Endodermal cell (in vitro differentiated cells): ENCODE data around the gene NAPEPLD. TPM values are rescaled to one million over a fixed set of nuclear protein-coding genes. Genes with fewer than 3 reads are reported as not detected.
"Not testable (repeated sequence)": the region's sequence is repeated elsewhere in the genome, so short reads cannot be mapped to it uniquely, and the experiment has no call there.

Source experiments
- DNase-seq: peaks from one replicate; pipeline ENCODE4 v3.0.0-alpha.2; 2017
- H3K27ac ChIP-seq: 2 replicates; pipeline ENCODE4 v1.5.1; 2013; ENCODE audit warnings: mild to moderate bottlenecking, low read depth, low read length, moderate library complexity
- H3K27me3 ChIP-seq: 2 replicates; pipeline ENCODE4 v1.6.1; 2013; ENCODE audit warnings: mild to moderate bottlenecking, low read length, moderate library complexity; ENCODE audit not compliant: insufficient read depth, control insufficient read depth, poor library complexity, severe bottlenecking
- H3K36me3 ChIP-seq: 2 replicates; pipeline ENCODE4 v1.7.0; 2013; ENCODE audit warnings: mild to moderate bottlenecking, low read length, moderate library complexity; ENCODE audit not compliant: control insufficient read depth, insufficient read depth
- H3K4me1 ChIP-seq: one replicate; pipeline ENCODE4 v1.7.0; 2013; ENCODE audit warnings: low read length; ENCODE audit not compliant: control insufficient read depth, insufficient read depth
- H3K4me3 ChIP-seq: 2 replicates; pipeline ENCODE4 v1.5.1; 2013; ENCODE audit warnings: mild to moderate bottlenecking, low read length, moderate library complexity
- H3K9ac ChIP-seq: 2 replicates; pipeline ENCODE4 v1.6.1; 2013; ENCODE audit warnings: mild to moderate bottlenecking, low read length, moderate library complexity; ENCODE audit not compliant: poor library complexity, severe bottlenecking; ENCODE audit errors: extremely low read depth
- H3K9me3 ChIP-seq: 2 replicates; pipeline ENCODE4 v1.6.1; 2013; ENCODE audit warnings: mild to moderate bottlenecking, low read length, moderate library complexity; ENCODE audit not compliant: control insufficient read depth
- H3K27ac Mint-ChIP-seq: 2 replicates; pipeline ENCODE4 v1.8.0; 2020; ENCODE audit warnings: mixed read lengths
- H3K27me3 Mint-ChIP-seq: 2 replicates; pipeline ENCODE4 v1.8.0; 2021; ENCODE audit warnings: mild to moderate bottlenecking, mixed read lengths; ENCODE audit not compliant: insufficient read depth
- H3K36me3 Mint-ChIP-seq: 2 replicates; pipeline ENCODE4 v1.8.0; 2020; ENCODE audit warnings: low read depth, mixed read lengths
- H3K4me1 Mint-ChIP-seq: 2 replicates; pipeline ENCODE4 v1.8.0; 2020; ENCODE audit warnings: mixed read lengths
- H3K4me3 Mint-ChIP-seq: 2 replicates; pipeline ENCODE4 v1.8.0; 2020; ENCODE audit warnings: mild to moderate bottlenecking, moderate library complexity, mixed read lengths
- H3K9me3 Mint-ChIP-seq: 2 replicates; pipeline ENCODE4 v1.8.0; 2020; ENCODE audit warnings: mild to moderate bottlenecking, mixed read lengths
- CTCF ChIP-seq: fragments of 200-600 bp; sonication (generic); conservative IDR thresholded peaks from 2 replicates; pipeline ENCODE4 v1.5.0; 2021; ENCODE audit warnings: antibody characterized with exemption, mild to moderate bottlenecking
- WGBS, 2 experiments: methylation state at CpG; one replicate each; pipeline versions ENCODE4 v1.1.5 to v1.1.7; 2013; ENCODE audit warnings: missing lambda C conversion rate in 2 of 2, mixed read lengths in 1 of 2; ENCODE audit not compliant: insufficient coverage in 1 of 2, insufficient read length in 1 of 2; 5-methylcytosine and 5-hydroxymethylcytosine counted together
- total RNA-seq, 2 donors: library from RNA; stranded (reverse); fragmentation: NEBNext Ultra II Directional in 1 of 2; extraction: Animal tissue kit (Norgen Biotek cat#: 25700) in 1 of 2; gene quantifications; 2 replicates in 1 of 2; 3 replicates in 1 of 2; pipeline ENCODE4 v1.2.1, GENCODE V29; 2021

NAPEPLD gene
- total RNA-seq, 2 donors from 2014 or later = 13.2 to 14.1 TPM

- Histone ChIP-seq H3K27ac (no peak overlapping the region), H3K9ac (no peak overlapping the region), H3K9me3 (peaks cover 4% of the 10 kb centered on the region), H3K36me3 (peaks cover 61% of the 10 kb centered on the region), H3K4me3 (no peak overlapping the region), H3K4me1 (no peaks in the 10 kb centered on the region), H3K27me3 (no peaks in the 10 kb centered on the region)
- Mint-ChIP-seq H3K36me3 (peaks cover 43% of the 10 kb centered on the region), H3K4me3 (no peak overlapping the region), H3K4me1 (peaks cover 2% of the 10 kb centered on the region), H3K27ac (no peak overlapping the region), H3K27me3 (no peaks in the 10 kb centered on the region), H3K9me3 (no peaks in the 10 kb centered on the region)
- DNase-seq = no peak
- TF ChIP-seq CTCF = no peak
- 92 to 97% methylated on average over 1 of the region's 2 CpGs for WGBS, 2 experiments
Observed at GRCh38 chr7:103097041-103097440, 51.9 kb downstream of the NAPEPLD start.

DNA sequence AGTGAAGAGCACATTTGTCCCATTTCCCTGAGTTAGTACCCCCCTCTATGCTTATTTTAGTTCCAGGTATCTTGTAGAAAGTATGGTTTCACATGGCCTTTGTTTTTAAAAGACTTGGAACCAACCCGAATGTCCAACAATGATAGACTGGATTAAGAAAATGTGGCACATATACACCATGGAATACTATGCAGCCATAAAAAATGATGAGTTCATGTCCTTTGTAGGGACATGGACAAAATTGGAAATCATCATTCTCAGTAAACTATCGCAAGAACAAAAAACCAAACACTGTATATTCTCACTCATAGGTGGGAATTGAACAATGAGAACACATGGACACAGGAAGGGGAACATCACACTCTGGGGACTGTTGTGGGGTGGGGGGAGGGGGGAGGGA lies 53.3 kb downstream of the NAPEPLD start:
- H3K36me3 ChIP-seq = peaks cover 61% of the 10 kb centered on the region

DNA sequence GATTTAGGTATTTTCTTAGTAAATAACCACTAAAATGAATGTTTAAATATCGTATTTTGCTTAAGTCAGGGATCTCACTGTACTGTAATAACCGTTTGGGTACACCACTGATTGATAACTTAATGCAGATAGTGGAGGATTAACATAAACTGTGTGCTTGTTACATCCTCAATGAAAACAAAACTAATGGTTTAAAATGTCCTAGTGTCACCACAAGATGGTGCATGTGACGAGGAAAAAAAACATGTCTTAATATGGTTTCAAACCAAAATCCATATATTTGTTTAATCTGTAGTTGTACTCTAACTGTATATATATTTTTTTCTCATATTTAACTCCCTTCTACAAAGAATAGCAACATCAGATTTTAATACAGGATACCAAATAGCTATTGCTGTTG lies 54.8 kb downstream of the NAPEPLD start:
- H3K9me3 Mint-ChIP-seq = no peaks in the 10 kb centered on the region
- WGBS, 2 experiments = 33 to 43% methylated on average over 2 of the region's 3 CpGs

More for the DNA sequence above, 53.3 kb downstream of the NAPEPLD start:
- not testable (repeated sequence) for H3K9ac ChIP-seq, H3K4me1 ChIP-seq, H3K9me3 ChIP-seq, H3K4me3 ChIP-seq, H3K4me1 Mint-ChIP-seq, H3K27ac ChIP-seq, DNase-seq, H3K9me3 Mint-ChIP-seq, H3K4me3 Mint-ChIP-seq, H3K27ac Mint-ChIP-seq, H3K27me3 Mint-ChIP-seq, H3K27me3 ChIP-seq
- H3K36me3 Mint-ChIP-seq = peaks cover 54% of the 10 kb centered on the region
- WGBS, 2 experiments = 100% methylated on average over 1 of the region's 2 CpGs; no CpG with 5 or more reads in 1 of the 2 experiments

More for the DNA sequence above, 54.8 kb downstream of the NAPEPLD start:
- Histone ChIP-seq H3K27me3 (no peaks in the 10 kb centered on the region), H3K4me1 (no peaks in the 10 kb centered on the region), H3K36me3 (peaks cover 65% of the 10 kb centered on the region), H3K27ac (no peak overlapping the region), H3K9me3 (peaks cover 4% of the 10 kb centered on the region), H3K4me3 (no peak overlapping the region), H3K9ac (no peak overlapping the region)
- Mint-ChIP-seq H3K27ac (no peak overlapping the region), H3K4me3 (no peak overlapping the region), H3K4me1 (peaks cover 2% of the 10 kb centered on the region), H3K36me3 (peaks cover 61% of the 10 kb centered on the region), H3K27me3 (no peaks in the 10 kb centered on the region)
- TF ChIP-seq CTCF = peak; percentile 49
- DNase-seq = no peak
